GM23338 (cell line): Measurements from ENCODE around the gene PTPRZ1. TPM values are rescaled to one million over a fixed set of nuclear protein-coding genes. Genes with fewer than 3 reads are reported as not detected.

Experiments used
- ATAC-seq: fragments of 200-7000 bp; cut with Tn5 transposase; 3 replicates; pipeline ENCODE4 v1.9.1; 2020
- DNase-seq: peaks from one replicate; pipeline ENCODE4 v3.0.0-alpha.2; 2015; ENCODE audit warnings: low spot score
- H2AFZ ChIP-seq: fragments of 200-600 bp; sonication (generic); 2 replicates; pipeline ENCODE4 v1.8.0; 2016; ENCODE audit warnings: antibody characterized with exemption, mild to moderate bottlenecking, moderate library complexity
- H3F3A ChIP-seq: fragments of 200-600 bp; sonication (generic); replicated peaks from 2 replicates; pipeline ENCODE4 v1.8.0; 2017; ENCODE audit warnings: antibody characterized with exemption, mixed run types, low read depth
- H3K27ac ChIP-seq: fragments of 200-600 bp; sonication (generic); 2 replicates; pipeline ENCODE4 v1.6.1; 2016; ENCODE audit warnings: low read depth
- H3K27me3 ChIP-seq: fragments of 200-600 bp; sonication (generic); 2 replicates; pipeline ENCODE4 v1.8.0; 2016; ENCODE audit warnings: mild to moderate bottlenecking, mixed run types, moderate library complexity; ENCODE audit not compliant: insufficient read depth
- H3K36me3 ChIP-seq: fragments of 200-600 bp; sonication (generic); 2 replicates; pipeline ENCODE4 v1.8.0; 2016; ENCODE audit warnings: mild to moderate bottlenecking; ENCODE audit not compliant: insufficient read depth
- H3K4me1 ChIP-seq: fragments of 200-600 bp; sonication (generic); 2 replicates; pipeline ENCODE4 v1.8.0; 2016; ENCODE audit warnings: mild to moderate bottlenecking, moderate library complexity; ENCODE audit not compliant: insufficient read depth
- H3K4me2 ChIP-seq: fragments of 200-600 bp; sonication (generic); 2 replicates; pipeline ENCODE4 v1.7.1; 2017; ENCODE audit warnings: mixed run types
- H3K4me3 ChIP-seq: fragments of 200-600 bp; sonication (generic); 2 replicates; pipeline ENCODE4 v1.6.1; 2016; ENCODE audit warnings: mixed run types
- H3K79me2 ChIP-seq: fragments of 200-600 bp; sonication (generic); replicated peaks from 2 replicates; pipeline ENCODE4 v1.8.0; 2017; ENCODE audit warnings: mild to moderate bottlenecking; ENCODE audit not compliant: insufficient read depth
- H3K9me2 ChIP-seq: fragments of 200-600 bp; sonication (generic); 2 replicates; pipeline ENCODE4 v1.8.0; 2017; ENCODE audit not compliant: insufficient read depth
- H4K20me1 ChIP-seq: fragments of 200-600 bp; sonication (generic); replicated peaks from 2 replicates; pipeline ENCODE4 v1.8.0; 2017; ENCODE audit warnings: mild to moderate bottlenecking; ENCODE audit not compliant: insufficient read depth
- H3K27ac Mint-ChIP-seq: 2 replicates; pipeline ENCODE4 v1.8.0; 2020; ENCODE audit warnings: inconsistent platforms, mild to moderate bottlenecking, moderate library complexity, mixed read lengths
- H3K27me3 Mint-ChIP-seq: 3 replicates; pipeline ENCODE4 v1.8.0; 2022; ENCODE audit warnings: low read depth, mild to moderate bottlenecking, moderate library complexity, mixed read lengths, inconsistent platforms; ENCODE audit not compliant: insufficient read depth, poor library complexity
- H3K36me3 Mint-ChIP-seq: 3 replicates; pipeline ENCODE4 v1.8.0; 2021; ENCODE audit warnings: low read depth, mild to moderate bottlenecking, inconsistent platforms, moderate library complexity, mixed read lengths
- H3K4me1 Mint-ChIP-seq: 3 replicates; pipeline ENCODE4 v1.8.0; 2020; ENCODE audit warnings: mild to moderate bottlenecking, inconsistent platforms, mixed read lengths
- H3K4me3 Mint-ChIP-seq: 3 replicates; pipeline ENCODE4 v1.8.0; 2021; ENCODE audit warnings: moderate library complexity, mild to moderate bottlenecking, inconsistent platforms, mixed read lengths
- H3K9me3 Mint-ChIP-seq: 3 replicates; pipeline ENCODE4 v1.8.0; 2020; ENCODE audit warnings: moderate library complexity, mild to moderate bottlenecking, inconsistent platforms, mixed read lengths
- CREB1 ChIP-seq: fragments of 250-450 bp; sonication (Bioruptor Pico); IDR thresholded peaks from 2 replicates; pipeline ENCODE4 v1.5.0; 2020; ENCODE audit warnings: low read depth, mild to moderate bottlenecking, moderate library complexity
- EZH2 ChIP-seq: fragments of 200-600 bp; sonication (generic); IDR thresholded peaks from one replicate; pipeline ENCODE4 v1.8.0; 2017; ENCODE audit warnings: antibody characterized with exemption, mild to moderate bottlenecking, low read depth; ENCODE audit not compliant: unreplicated experiment
- EZH2phosphoT487 ChIP-seq: fragments of 200-600 bp; sonication (generic); IDR thresholded peaks from one replicate; pipeline ENCODE4 v1.8.1; 2018; ENCODE audit warnings: antibody characterized with exemption; ENCODE audit not compliant: unreplicated experiment
- JUNB ChIP-seq: IDR thresholded peaks from one replicate; pipeline ENCODE4 v1.6.1; 2016; ENCODE audit warnings: antibody characterized with exemption; ENCODE audit not compliant: unreplicated experiment
- NANOG ChIP-seq: IDR thresholded peaks from 2 replicates; pipeline ENCODE4 v1.6.1; 2016; ENCODE audit warnings: antibody characterized with exemption, borderline replicate concordance
- POLR2AphosphoS5 ChIP-seq: IDR thresholded peaks from 2 replicates; pipeline ENCODE4 v1.6.1; 2016; ENCODE audit warnings: antibody characterized with exemption, low read depth
- STAT1 ChIP-seq: IDR thresholded peaks from one replicate; pipeline ENCODE4 v1.6.1; 2016; ENCODE audit warnings: antibody characterized with exemption; ENCODE audit not compliant: unreplicated experiment
- ZNF114 ChIP-seq: fragments of 250-450 bp; sonication (Bioruptor Pico); IDR thresholded peaks from 2 replicates; pipeline ENCODE4 v1.5.0; 2020; ENCODE audit warnings: mild to moderate bottlenecking, moderate library complexity
- ZNF331 ChIP-seq: fragments of 250-450 bp; sonication (Bioruptor Pico); IDR thresholded peaks from 2 replicates; pipeline ENCODE4 v1.5.0; 2020; ENCODE audit warnings: low read depth, mild to moderate bottlenecking, moderate library complexity
- ZNF462 ChIP-seq: fragments of 250-450 bp; sonication (Bioruptor Pico); IDR thresholded peaks from 2 replicates; pipeline ENCODE4 v1.5.0; 2020; ENCODE audit warnings: mild to moderate bottlenecking, moderate library complexity
- polyA plus RNA-seq: library from polyadenylated mRNA; unstranded; fragments of >200 nt; fragmentation: Nextera tagmentation; extraction: Ambion mirVana; gene quantifications from 2 replicates; pipeline ENCODE4 v1.2.1, GENCODE V29; 2016
- total RNA-seq: library from RNA; depleted of rRNA; stranded (reverse); fragments of >200 nt; shearing (Covaris generic); gene quantifications from 2 replicates; pipeline ENCODE4 v1.2.3, GENCODE V29; 2014
- TF ChIP-seq, protein P1 (sequence below): IDR thresholded peaks from one replicate; pipeline ENCODE4 v1.6.1; 2018; ENCODE audit warnings: antibody characterized with exemption; ENCODE audit not compliant: unreplicated experiment
- TF ChIP-seq, protein P2 (sequence below), 2 experiments: fragments of 200-600 bp in 1 of 2; sonication (generic) in 1 of 2; conservative IDR thresholded peaks; 2 replicates each; pipeline versions ENCODE4 v1.5.1 to v1.6.1; 2016 to 2017; ENCODE audit warnings: antibody characterized with exemption in 2 of 2, low read depth in 2 of 2, mild to moderate bottlenecking in 2 of 2, moderate library complexity in 1 of 2
- TF ChIP-seq, protein P3 (sequence below): IDR thresholded peaks from 2 replicates; pipeline ENCODE4 v1.6.1; 2016; ENCODE audit warnings: antibody characterized with exemption

The PTPRZ1 gene
- total and polyA plus RNA-seq, 2 experiments from 2014 or later = 160 to 230 TPM

- H3K4me1 ChIP-seq = peaks cover 30% of the 10 kb centered on the region
- Mint-ChIP-seq H3K4me3 (no peak overlapping the region), H3K27me3 (peaks cover 17% of the 10 kb centered on the region), H3K36me3 (peaks cover 93% of the 10 kb centered on the region), H3K4me1 (peaks cover 32% of the 10 kb centered on the region), H3K9me3 (no peaks in the 10 kb centered on the region), H3K27ac (peak overlapping the region; percentile 52; the same call in 1 of the 2 replicates)
- DNase-seq (no peak), ATAC-seq (no peak; the same call in 2 of the 3 replicates)
- H3K27ac ChIP-seq = 0 out of 2 replicates have a peak overlapping the region, but pooled peaks have one; percentile 8
- H3K9me2 ChIP-seq = no peaks in the 10 kb centered on the region
- peaks cover 60% of the 10 kb centered on the region for H3K79me2 ChIP-seq
- H3K4me3 ChIP-seq = no peak overlapping the region
- no peaks in the 10 kb centered on the region for H3K27me3 ChIP-seq
- H3F3A ChIP-seq = peaks cover 37% of the 10 kb centered on the region; the same call in 1 of the 2 replicates
- H2AFZ ChIP-seq = no peak overlapping the region
- H3K4me2 ChIP-seq = no peak overlapping the region
- peaks cover 33% of the 10 kb centered on the region for H4K20me1 ChIP-seq
- TF ChIP-seq, protein P1, sequence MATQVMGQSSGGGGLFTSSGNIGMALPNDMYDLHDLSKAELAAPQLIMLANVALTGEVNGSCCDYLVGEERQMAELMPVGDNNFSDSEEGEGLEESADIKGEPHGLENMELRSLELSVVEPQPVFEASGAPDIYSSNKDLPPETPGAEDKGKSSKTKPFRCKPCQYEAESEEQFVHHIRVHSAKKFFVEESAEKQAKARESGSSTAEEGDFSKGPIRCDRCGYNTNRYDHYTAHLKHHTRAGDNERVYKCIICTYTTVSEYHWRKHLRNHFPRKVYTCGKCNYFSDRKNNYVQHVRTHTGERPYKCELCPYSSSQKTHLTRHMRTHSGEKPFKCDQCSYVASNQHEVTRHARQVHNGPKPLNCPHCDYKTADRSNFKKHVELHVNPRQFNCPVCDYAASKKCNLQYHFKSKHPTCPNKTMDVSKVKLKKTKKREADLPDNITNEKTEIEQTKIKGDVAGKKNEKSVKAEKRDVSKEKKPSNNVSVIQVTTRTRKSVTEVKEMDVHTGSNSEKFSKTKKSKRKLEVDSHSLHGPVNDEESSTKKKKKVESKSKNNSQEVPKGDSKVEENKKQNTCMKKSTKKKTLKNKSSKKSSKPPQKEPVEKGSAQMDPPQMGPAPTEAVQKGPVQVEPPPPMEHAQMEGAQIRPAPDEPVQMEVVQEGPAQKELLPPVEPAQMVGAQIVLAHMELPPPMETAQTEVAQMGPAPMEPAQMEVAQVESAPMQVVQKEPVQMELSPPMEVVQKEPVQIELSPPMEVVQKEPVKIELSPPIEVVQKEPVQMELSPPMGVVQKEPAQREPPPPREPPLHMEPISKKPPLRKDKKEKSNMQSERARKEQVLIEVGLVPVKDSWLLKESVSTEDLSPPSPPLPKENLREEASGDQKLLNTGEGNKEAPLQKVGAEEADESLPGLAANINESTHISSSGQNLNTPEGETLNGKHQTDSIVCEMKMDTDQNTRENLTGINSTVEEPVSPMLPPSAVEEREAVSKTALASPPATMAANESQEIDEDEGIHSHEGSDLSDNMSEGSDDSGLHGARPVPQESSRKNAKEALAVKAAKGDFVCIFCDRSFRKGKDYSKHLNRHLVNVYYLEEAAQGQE = no peak
- no peak for TF ChIP-seq EZH2
- TF ChIP-seq STAT1 = no peak
- TF ChIP-seq ZNF462 (CRISPR knock-in tag) = no peak
- TF ChIP-seq ZNF331 = no peak
- TF ChIP-seq, protein P2, sequence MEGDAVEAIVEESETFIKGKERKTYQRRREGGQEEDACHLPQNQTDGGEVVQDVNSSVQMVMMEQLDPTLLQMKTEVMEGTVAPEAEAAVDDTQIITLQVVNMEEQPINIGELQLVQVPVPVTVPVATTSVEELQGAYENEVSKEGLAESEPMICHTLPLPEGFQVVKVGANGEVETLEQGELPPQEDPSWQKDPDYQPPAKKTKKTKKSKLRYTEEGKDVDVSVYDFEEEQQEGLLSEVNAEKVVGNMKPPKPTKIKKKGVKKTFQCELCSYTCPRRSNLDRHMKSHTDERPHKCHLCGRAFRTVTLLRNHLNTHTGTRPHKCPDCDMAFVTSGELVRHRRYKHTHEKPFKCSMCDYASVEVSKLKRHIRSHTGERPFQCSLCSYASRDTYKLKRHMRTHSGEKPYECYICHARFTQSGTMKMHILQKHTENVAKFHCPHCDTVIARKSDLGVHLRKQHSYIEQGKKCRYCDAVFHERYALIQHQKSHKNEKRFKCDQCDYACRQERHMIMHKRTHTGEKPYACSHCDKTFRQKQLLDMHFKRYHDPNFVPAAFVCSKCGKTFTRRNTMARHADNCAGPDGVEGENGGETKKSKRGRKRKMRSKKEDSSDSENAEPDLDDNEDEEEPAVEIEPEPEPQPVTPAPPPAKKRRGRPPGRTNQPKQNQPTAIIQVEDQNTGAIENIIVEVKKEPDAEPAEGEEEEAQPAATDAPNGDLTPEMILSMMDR (conservative IDR thresholded peaks at IDR 0.05; ENCODE audit: low read depth in 2 of 2) = no peak
- TF ChIP-seq, protein P3, sequence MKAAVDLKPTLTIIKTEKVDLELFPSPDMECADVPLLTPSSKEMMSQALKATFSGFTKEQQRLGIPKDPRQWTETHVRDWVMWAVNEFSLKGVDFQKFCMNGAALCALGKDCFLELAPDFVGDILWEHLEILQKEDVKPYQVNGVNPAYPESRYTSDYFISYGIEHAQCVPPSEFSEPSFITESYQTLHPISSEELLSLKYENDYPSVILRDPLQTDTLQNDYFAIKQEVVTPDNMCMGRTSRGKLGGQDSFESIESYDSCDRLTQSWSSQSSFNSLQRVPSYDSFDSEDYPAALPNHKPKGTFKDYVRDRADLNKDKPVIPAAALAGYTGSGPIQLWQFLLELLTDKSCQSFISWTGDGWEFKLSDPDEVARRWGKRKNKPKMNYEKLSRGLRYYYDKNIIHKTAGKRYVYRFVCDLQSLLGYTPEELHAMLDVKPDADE = no peak
- TF ChIP-seq CREB1 (CRISPR knock-in tag) = no peak
- TF ChIP-seq NANOG = no peak
- no peak for TF ChIP-seq JUNB
- no peak for TF ChIP-seq EZH2phosphoT487
- no peak; the same call in 1 of the 2 replicates for TF ChIP-seq POLR2AphosphoS5
- no peak for TF ChIP-seq ZNF114 (CRISPR knock-in tag)
- H3K36me3 ChIP-seq = peaks cover 82% of the 10 kb centered on the region
Observed at GRCh38 chr7:122094549-122094948, 221.6 kb downstream of the PTPRZ1 start.
